Common myeloid progenitor, CD34-positive (primary cell): ENCODE data around the gene TRIM29.

Experiments used
- CTCF ChIA-PET: fragments of 350-600 bp; sonication (Branson Sonifier 250); formaldehyde crosslinking; loops from one replicate; lab custom pipeline; 2021; ENCODE audit warnings: antibody characterized with exemption; lab: Charles Lee
- POLR2A ChIA-PET: fragments of 350-600 bp; sonication (Branson Sonifier 250); formaldehyde crosslinking; loops from one replicate; lab custom pipeline; 2021; ENCODE audit warnings: antibody characterized with exemption; lab: Charles Lee
- DNase-seq, 3 donors: peaks; one replicate each; pipeline versions ENCODE4 v3.0.0 to v3.0.0-alpha.2; 2013
- H3K27ac ChIP-seq, 2 experiments: 1 replicate in 1 of 2; 2 replicates in 1 of 2; pipeline ENCODE4 v1.7.0; 2013; ENCODE audit warnings: inconsistent platforms in 2 of 2, low read length in 2 of 2, mild to moderate bottlenecking in 2 of 2, low read depth in 1 of 2, moderate library complexity in 1 of 2; ENCODE audit not compliant: severe bottlenecking in 2 of 2, insufficient read depth in 1 of 2, poor library complexity in 1 of 2
- H3K27me3 ChIP-seq, 5 experiments: replicated peaks in 2 of 5; 1 replicate in 3 of 5; 2 replicates in 2 of 5; pipeline versions ENCODE4 v1.6.1 to v1.7.0; 2013; ENCODE audit warnings: low read length in 4 of 5, mild to moderate bottlenecking in 2 of 5, moderate library complexity in 2 of 5, inconsistent platforms in 1 of 5; ENCODE audit not compliant: insufficient read depth in 5 of 5, control insufficient read depth in 4 of 5
- H3K36me3 ChIP-seq, 4 experiments: 1 replicate in 2 of 4; 2 replicates in 2 of 4; pipeline versions ENCODE4 v1.6.1 to v1.7.0; 2013; ENCODE audit warnings: low read length in 3 of 4, control low read depth in 1 of 4, mild to moderate bottlenecking in 1 of 4; ENCODE audit not compliant: control insufficient read depth in 4 of 4, insufficient read depth in 4 of 4
- H3K4me1 ChIP-seq, 4 experiments: 1 replicate in 3 of 4; 2 replicates in 1 of 4; pipeline versions ENCODE4 v1.6.1 to v1.7.1; 2013; ENCODE audit warnings: low read length in 3 of 4, mild to moderate bottlenecking in 3 of 4, control low read depth in 1 of 4, inconsistent platforms in 1 of 4, moderate library complexity in 1 of 4; ENCODE audit not compliant: control insufficient read depth in 4 of 4, insufficient read depth in 4 of 4; ENCODE audit errors: control extremely low read depth in 1 of 4
- H3K4me3 ChIP-seq, 7 experiments: 1 replicate in 4 of 7; 2 replicates in 3 of 7; pipeline versions ENCODE4 v1.5.1 to v1.7.0; 2013; ENCODE audit warnings: mild to moderate bottlenecking in 7 of 7, low read length in 6 of 7, moderate library complexity in 6 of 7, inconsistent platforms in 2 of 7, low read depth in 2 of 7, control low read depth in 1 of 7; ENCODE audit not compliant: insufficient read depth in 4 of 7, control insufficient read depth in 1 of 7; ENCODE audit errors: extremely low read depth in 1 of 7
- H3K9me3 ChIP-seq, 5 experiments: 1 replicate in 4 of 5; 2 replicates in 1 of 5; pipeline versions ENCODE4 v1.6.1 to v1.7.1; 2013; ENCODE audit warnings: low read length in 4 of 5, mild to moderate bottlenecking in 2 of 5, inconsistent platforms in 1 of 5, low read depth in 1 of 5, moderate library complexity in 1 of 5; ENCODE audit not compliant: control insufficient read depth in 4 of 5, insufficient read depth in 2 of 5; ENCODE audit errors: control extremely low read depth in 1 of 5
- WGBS: methylation state at CpG from one replicate; pipeline ENCODE4 v1.1.5; 2013; ENCODE audit not compliant: insufficient coverage; 5-methylcytosine and 5-hydroxymethylcytosine counted together

Gene TRIM29

DNA sequence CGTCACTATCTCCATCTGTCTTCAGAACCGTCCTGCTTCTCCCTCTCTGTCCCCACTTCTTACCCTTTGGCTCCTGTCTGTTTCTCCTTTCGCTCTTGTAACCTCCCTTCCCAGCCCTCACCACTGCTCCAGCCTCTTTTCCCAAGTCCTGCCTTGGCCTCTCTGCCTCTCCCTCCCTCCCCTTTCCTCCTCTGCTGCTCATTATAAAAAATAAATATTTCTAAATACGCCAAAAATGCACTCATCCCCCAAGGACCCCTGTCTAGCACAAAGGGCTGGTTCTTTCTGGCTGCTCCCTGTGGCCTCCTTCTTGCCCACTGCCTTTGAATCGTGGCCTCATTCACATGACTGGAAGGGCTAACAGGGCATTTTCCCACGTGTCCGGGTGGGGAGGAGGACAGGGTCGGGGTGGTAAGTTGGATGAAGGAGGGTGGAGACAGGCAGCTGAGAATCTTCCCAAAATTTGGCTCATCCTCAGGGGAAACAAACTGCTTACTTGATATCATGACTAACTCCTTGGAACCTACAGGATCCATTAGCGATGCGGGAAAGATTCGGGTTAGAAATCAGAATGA lies 46.5 kb upstream of the TRIM29 start:
- Histone ChIP-seq H3K36me3 (no peaks in the 10 kb centered on the region), H3K9me3 (no peaks in the 10 kb centered on the region), H3K4me1 (peaks cover 0 to 19% (median 2%) of the 10 kb centered on the region in 4 experiments), H3K4me3 (no peak overlapping the region), H3K27ac (no peak overlapping the region), H3K27me3 (peaks cover 0 to 3% (median 0%) of the 10 kb centered on the region in 5 experiments)
- DNase-seq, result no peak
- POLR2A ChIA-PET, result no interaction called here
- WGBS, result over 99% methylated on average over 7 of the region's 11 CpGs
- CTCF ChIA-PET, result interaction anchor here (1.0 to 2.9 kb wide), 3 partner anchors 10 to 46 kb away, joined by 3 to 12 read pairs (median 4); no protein-coding TSS in a partner anchor

DNA sequence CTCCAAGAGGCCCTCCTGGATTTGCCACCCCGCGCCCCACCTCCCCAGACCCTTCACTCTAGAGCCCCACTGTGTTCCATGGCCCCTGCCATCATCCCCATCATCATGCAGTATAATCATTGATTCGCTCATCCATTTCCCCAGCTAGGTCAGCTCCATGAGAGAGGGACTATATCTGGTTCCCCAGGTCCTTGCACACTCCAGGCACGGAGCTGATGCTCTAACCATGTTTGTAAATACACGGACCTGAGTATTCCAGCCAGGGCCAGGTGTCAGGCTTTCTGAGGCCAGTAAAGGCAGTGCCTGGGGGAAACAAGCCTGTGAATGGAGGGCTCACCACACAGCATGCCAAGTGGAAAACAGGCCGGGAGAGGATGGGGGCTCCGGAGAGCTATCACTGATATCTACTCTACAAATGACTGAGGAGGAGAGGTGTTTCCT lies 45.8 kb upstream of the TRIM29 start:
- no peak overlapping the region for H3K4me3 ChIP-seq
- CTCF ChIA-PET, result interaction anchor here (1.0 to 2.9 kb wide), 4 partner anchors 10 to 119 kb away, joined by 3 to 12 read pairs (median 4); no protein-coding TSS in a partner anchor
- no peaks in the 10 kb centered on the region for H3K36me3 ChIP-seq
- H3K4me1 ChIP-seq, result peaks cover 0 to 19% (median 2%) of the 10 kb centered on the region in 4 experiments
- no peak for DNase-seq
- POLR2A ChIA-PET, result no interaction called here
- 89% methylated on average over 5 of the region's 7 CpGs for WGBS
- H3K27ac ChIP-seq, result no peak overlapping the region
- H3K9me3 ChIP-seq, result no peaks in the 10 kb centered on the region
- peaks cover 0 to 3% (median 0%) of the 10 kb centered on the region in 5 experiments for H3K27me3 ChIP-seq

DNA sequence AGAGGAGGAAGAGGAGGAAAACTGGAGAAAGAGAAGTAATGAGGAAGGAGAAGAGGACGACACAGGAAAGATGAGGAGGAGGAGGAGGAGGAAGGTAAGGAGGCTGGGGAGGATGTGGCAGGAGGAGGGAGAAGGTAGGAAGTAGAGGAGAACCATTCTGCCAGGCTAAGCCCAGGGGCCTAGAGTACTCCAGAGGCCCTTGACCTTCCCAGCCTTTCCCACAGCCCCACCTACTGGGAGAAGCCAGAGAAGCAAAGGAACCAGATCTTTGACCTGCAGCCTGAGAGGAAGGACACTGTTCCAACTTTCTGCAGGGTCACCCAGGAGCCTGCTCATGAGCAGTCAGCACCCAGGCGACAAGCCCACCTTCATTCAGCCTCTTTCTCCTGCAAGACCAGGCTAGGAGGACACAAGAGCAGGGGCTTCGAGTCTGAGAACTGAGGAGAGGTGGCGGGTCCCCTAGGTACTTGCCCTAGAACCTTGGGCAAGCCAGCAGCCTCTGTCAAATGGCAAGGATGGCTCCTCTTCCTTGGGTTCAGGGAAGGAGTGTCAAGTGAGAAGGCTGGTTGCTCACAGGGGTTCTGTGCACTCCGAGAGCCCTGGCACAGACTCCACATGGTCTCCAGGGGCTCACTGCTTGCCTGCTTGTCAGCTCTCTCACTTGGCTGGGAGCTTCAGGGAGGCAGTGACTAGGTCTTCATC lies 45.0 kb upstream of the TRIM29 start:
- ChIA-PET POLR2A (no interaction called here), CTCF (interaction anchor here (1.0 to 1.1 kb wide), 3 partner anchors 10 to 120 kb away, joined by 3 to 4 read pairs (median 3); no protein-coding TSS in a partner anchor)
- 79% methylated on average over 5 of the region's 5 CpGs for whole genome bisulfite sequencing
- H3K9me3 ChIP-seq, result no peaks in the 10 kb centered on the region
- H3K27ac ChIP-seq, result no peak overlapping the region
- peaks cover 0 to 19% (median 2%) of the 10 kb centered on the region in 4 experiments for H3K4me1 ChIP-seq
- H3K36me3 ChIP-seq, result no peaks in the 10 kb centered on the region
- DNase-seq, result no peak
- peaks cover 0 to 3% (median 0%) of the 10 kb centered on the region in 5 experiments for H3K27me3 ChIP-seq
- H3K4me3 ChIP-seq, result no peak overlapping the region

GRCh38 chr11:120182372-120182771 lies 44.5 kb upstream of the TRIM29 start:
- ChIA-PET POLR2A (interaction anchor here (0.6 to 1.1 kb wide), 2 partner anchors 15 to 204 kb away, joined by 3 read pairs; no protein-coding TSS in a partner anchor), CTCF (interaction anchor here (2.2 to 6.1 kb wide), 4 partner anchors 11 to 50 kb away, joined by 11 to 103 read pairs (median 17); no protein-coding TSS in a partner anchor)
- Histone ChIP-seq H3K4me3 (no peak overlapping the region), H3K9me3 (no peaks in the 10 kb centered on the region), H3K27me3 (peaks cover 0 to 3% (median 0%) of the 10 kb centered on the region in 5 experiments), H3K4me1 (peaks cover 0 to 19% (median 2%) of the 10 kb centered on the region in 4 experiments), H3K36me3 (no peaks in the 10 kb centered on the region), H3K27ac (no peak overlapping the region)
- 90% methylated on average over 7 of the region's 7 CpGs for WGBS
- DNase-seq, result no peak

- ChIA-PET POLR2A (interaction anchor here (1.1 kb wide), 1 partner anchor 205 kb away, joined by 3 read pairs; no protein-coding TSS in a partner anchor), CTCF (interaction anchor here (0.7 to 6.1 kb wide), 9 partner anchors 9 to 90 kb away, joined by 3 to 103 read pairs (median 6); no protein-coding TSS in a partner anchor)
- Histone ChIP-seq H3K9me3 (no peaks in the 10 kb centered on the region), H3K36me3 (no peaks in the 10 kb centered on the region), H3K27ac (no peak overlapping the region), H3K4me1 (peaks cover 0 to 17% (median 2%) of the 10 kb centered on the region in 4 experiments), H3K4me3 (no peak overlapping the region), H3K27me3 (peaks cover 0 to 3% (median 0%) of the 10 kb centered on the region in 5 experiments)
- DNase-seq, result no peak
- 93% methylated on average over 10 of the region's 10 CpGs for WGBS
Observed at GRCh38 chr11:120181376-120181975, 43.6 kb upstream of the TRIM29 start.

- CTCF ChIA-PET, result interaction anchor here (0.7 to 6.1 kb wide), 10 partner anchors 9 to 90 kb away, joined by 3 to 103 read pairs (median 6); no protein-coding TSS in a partner anchor
- POLR2A ChIA-PET, result no interaction called here
- 57% methylated on average over 7 of the region's 11 CpGs for WGBS
- Histone ChIP-seq H3K27ac (no peak overlapping the region), H3K4me3 (no peak overlapping the region), H3K9me3 (no peaks in the 10 kb centered on the region), H3K36me3 (no peaks in the 10 kb centered on the region), H3K27me3 (peaks cover 0 to 3% (median 0%) of the 10 kb centered on the region in 5 experiments), H3K4me1 (peaks cover 0 to 16% (median 2%) of the 10 kb centered on the region in 4 experiments)
- DNase-seq, result peak in 2 of 3 donors; percentile 14 to 29
Observed at GRCh38 chr11:120180551-120181232, 42.8 kb upstream of the TRIM29 start.
